ENCODE measurements around the gene ATG2A. TPM values are rescaled to one million over a fixed set of nuclear protein-coding genes. Genes with fewer than 3 reads are reported as not detected.

ATG2A gene
- total and polyA plus RNA-seq, 2 experiments from 2014 or later, result 11.7 to 18.1 TPM

- DNase-seq (ENCODE audit: low spot score), result no peak
- Histone ChIP-seq H3K27me3 (no peaks in the 10 kb centered on the region), H3K9me2 (replicated peaks; ENCODE audit: insufficient read depth) (no peaks in the 10 kb centered on the region), H3K79me2 (peaks cover 15% of the 10 kb centered on the region), H3K4me3 (no peak overlapping the region), H3K9me3 (ENCODE audit: low read depth) (no peaks in the 10 kb centered on the region), H4K20me1 (ENCODE audit: insufficient read depth, poor library complexity, severe bottlenecking) (no peaks in the 10 kb centered on the region), H3K4me1 (ENCODE audit: insufficient read depth) (peaks cover 38% of the 10 kb centered on the region), H2AFZ (peak overlapping the region; percentile 10), H3K36me3 (replicated peaks; ENCODE audit: insufficient read depth, low read depth) (no peaks in the 10 kb centered on the region), H3K4me2 (peak overlapping the region; percentile 71), H3K27ac (peak overlapping the region; percentile 92)
- 75% methylated on average over 8 of the region's 8 CpGs for WGBS (ENCODE audit: low lambda C conversion rate, missing lambda C conversion rate)
- no peak for TF ChIP-seq EZH2 (IDR thresholded peaks at IDR 0.05; ENCODE audit: borderline replicate concordance)
- TF ChIP-seq CTCF (IDR thresholded peaks at IDR 0.05; ENCODE audit: poor library complexity), result no peak
- no peak for TF ChIP-seq EZH2phosphoT487 (IDR thresholded peaks at IDR 0.05; ENCODE audit: low read depth, severe bottlenecking, unreplicated experiment)
Observed at GRCh38 chr11:64887234-64887756, 29.7 kb downstream of the ATG2A start.

GRCh38 chr11:64885367-64886286, 31.4 kb downstream of the ATG2A start:
- no peaks in the 10 kb centered on the region for H3K36me3 ChIP-seq (replicated peaks; ENCODE audit: insufficient read depth, low read depth)
- DNase-seq (ENCODE audit: low spot score), result peak; percentile 85
- 63% methylated on average over 15 of the region's 15 CpGs for WGBS (ENCODE audit: low lambda C conversion rate, missing lambda C conversion rate)
- peaks cover under 1% of the 10 kb centered on the region for H3K79me2 ChIP-seq
- H3K4me1 ChIP-seq (ENCODE audit: insufficient read depth), result peaks cover 38% of the 10 kb centered on the region
- H2AFZ ChIP-seq, result no peak overlapping the region
- H3K9me2 ChIP-seq (replicated peaks; ENCODE audit: insufficient read depth), result no peaks in the 10 kb centered on the region
- H3K9me3 ChIP-seq (ENCODE audit: low read depth), result no peaks in the 10 kb centered on the region
- no peak overlapping the region for H3K4me3 ChIP-seq
- H4K20me1 ChIP-seq (ENCODE audit: insufficient read depth, poor library complexity, severe bottlenecking), result no peaks in the 10 kb centered on the region
- peak overlapping the region; percentile 92 for H3K27ac ChIP-seq
- H3K4me2 ChIP-seq, result peak overlapping the region; percentile 49
- TF ChIP-seq EZH2phosphoT487 (IDR thresholded peaks at IDR 0.05; ENCODE audit: low read depth, severe bottlenecking, unreplicated experiment) (no peak), EZH2 (IDR thresholded peaks at IDR 0.05; ENCODE audit: borderline replicate concordance) (no peak), CTCF (IDR thresholded peaks at IDR 0.05; ENCODE audit: poor library complexity) (no peak)
- H3K27me3 ChIP-seq, result no peaks in the 10 kb centered on the region

- Histone ChIP-seq H3K4me2 (no peak overlapping the region), H3K79me2 (peaks cover 5% of the 10 kb centered on the region), H3K9me2 (replicated peaks; ENCODE audit: insufficient read depth) (no peaks in the 10 kb centered on the region), H4K20me1 (ENCODE audit: insufficient read depth, poor library complexity, severe bottlenecking) (no peaks in the 10 kb centered on the region), H3K4me1 (ENCODE audit: insufficient read depth) (peaks cover 36% of the 10 kb centered on the region), H2AFZ (no peak overlapping the region), H3K9me3 (ENCODE audit: low read depth) (no peaks in the 10 kb centered on the region), H3K36me3 (replicated peaks; ENCODE audit: insufficient read depth, low read depth) (no peaks in the 10 kb centered on the region), H3K4me3 (no peak overlapping the region), H3K27me3 (no peaks in the 10 kb centered on the region), H3K27ac (no peak overlapping the region)
- TF ChIP-seq EZH2phosphoT487 (IDR thresholded peaks at IDR 0.05; ENCODE audit: low read depth, severe bottlenecking, unreplicated experiment) (no peak), EZH2 (IDR thresholded peaks at IDR 0.05; ENCODE audit: borderline replicate concordance) (no peak), CTCF (IDR thresholded peaks at IDR 0.05; ENCODE audit: poor library complexity) (no peak)
- WGBS (ENCODE audit: low lambda C conversion rate, missing lambda C conversion rate), result 89% methylated on average over 8 of the region's 8 CpGs
- no peak for DNase-seq (ENCODE audit: low spot score)
Observed at GRCh38 chr11:64884019-64884418, 33.0 kb downstream of the ATG2A start.
